K562 (cell line): Measurements from ENCODE around the gene SPINK8. TPM values are rescaled to one million over a fixed set of nuclear protein-coding genes. Genes with fewer than 3 reads are reported as not detected.

Source experiments
- ATAC-seq: fragments of 200-7000 bp; cut with Tn5 transposase; 3 replicates; pipeline ENCODE4 v1.9.1; 2020; ENCODE audit warnings: moderate library complexity
- BruUV-seq: library from RNA; stranded (reverse); fragments of 400-500 nt; replicated peaks from 2 replicates; lab custom pipeline; 2021; lab: Mats Ljungman, UMichigan
- CTCF ChIA-PET: fragments of 300-600 bp; formaldehyde crosslinking; extraction: SDS; loops from one replicate; lab custom pipeline; 2021; ENCODE audit warnings: low intra/inter-chr PET ratio; lab: Yijun Ruan, JAX
- POLR2A ChIA-PET: fragments of 300-600, 350-650 bp; sonication (Branson Sonifier 250); formaldehyde crosslinking; extraction: SDS; loops from one replicate; lab custom pipeline; 2021; ENCODE audit warnings: antibody characterized with exemption, inconsistent platforms; lab: Yijun Ruan, JAX
- DNase-seq, 4 experiments: peaks; one replicate each; pipeline versions ENCODE4 v3.0.0 to v3.0.0-alpha.2; 2011 to 2018; ENCODE audit warnings: low spot score in 3 of 4, mixed read lengths in 3 of 4; ENCODE audit errors: extremely low read depth in 1 of 4
- FAIRE-seq: peaks from 2 replicates; lab custom pipeline; 2011; peaks lifted over from hg19 to GRCh38; lab: Jason Lieb, UNC
- H2AFZ ChIP-seq: 2 replicates; pipeline ENCODE4 v1.6.0; 2011; ENCODE audit warnings: low read depth, low read length, control low read depth, inconsistent platforms
- H3K27ac ChIP-seq: fragments of 200-600 bp; 3 replicates; pipeline ENCODE4 v1.8.0; 2011; ENCODE audit warnings: low read depth, mild to moderate bottlenecking, control low read depth, inconsistent platforms, low read length, moderate library complexity, mixed read lengths; ENCODE audit errors: extremely low read depth
- H3K27me3 ChIP-seq, 2 experiments: fragments of 300-600 bp in 1 of 2; 2 replicates in 1 of 2; 3 replicates in 1 of 2; pipeline versions ENCODE4 v1.6.0 to v1.8.0; 2011; ENCODE audit warnings: inconsistent platforms in 2 of 2, low read length in 2 of 2, mild to moderate bottlenecking in 1 of 2, mixed read lengths in 1 of 2, moderate library complexity in 1 of 2; ENCODE audit not compliant: control insufficient read depth in 2 of 2, insufficient read depth in 2 of 2
- H3K36me3 ChIP-seq: fragments of 300-600 bp; 3 replicates; pipeline ENCODE4 v1.8.0; 2011; ENCODE audit warnings: mild to moderate bottlenecking, low read length, inconsistent platforms; ENCODE audit not compliant: control insufficient read depth, insufficient read depth
- H3K4me1 ChIP-seq, 2 experiments: fragments of 200-600 bp in 1 of 2; replicated peaks in 1 of 2; 2 replicates in 1 of 2; 3 replicates in 1 of 2; pipeline versions ENCODE4 v1.5.1 to v1.8.0; 2011; ENCODE audit warnings: inconsistent platforms in 2 of 2, low read length in 2 of 2, mild to moderate bottlenecking in 1 of 2, mixed read lengths in 1 of 2, moderate library complexity in 1 of 2; ENCODE audit not compliant: control insufficient read depth in 2 of 2, insufficient read depth in 2 of 2
- H3K4me2 ChIP-seq: 2 replicates; pipeline ENCODE4 v1.6.1; 2011; ENCODE audit warnings: low read length, control low read depth, inconsistent platforms, mixed read lengths; ENCODE audit not compliant: insufficient read depth
- H3K4me3 ChIP-seq: fragments of 200-600 bp; sonication (generic), shearing (Covaris generic); 2 replicates; pipeline ENCODE4 v1.5.1; 2016; ENCODE audit warnings: control low read depth, inconsistent platforms
- H3K79me2 ChIP-seq: fragments of 200-600 bp; 3 replicates; pipeline ENCODE4 v1.8.0; 2011; ENCODE audit warnings: low read length, inconsistent platforms; ENCODE audit not compliant: control insufficient read depth, insufficient read depth
- H3K9ac ChIP-seq, 2 experiments: 2 replicates each; pipeline versions ENCODE4 v1.6.0 to v1.6.1; 2011; ENCODE audit warnings: low read depth in 2 of 2, low read length in 2 of 2, control low read depth in 1 of 2, inconsistent platforms in 1 of 2, mild to moderate bottlenecking in 1 of 2, mixed read lengths in 1 of 2; ENCODE audit not compliant: insufficient read depth in 1 of 2
- H3K9me1 ChIP-seq: one replicate; pipeline ENCODE4 v1.6.0; 2011; ENCODE audit warnings: inconsistent platforms, mild to moderate bottlenecking, low read length, moderate library complexity; ENCODE audit not compliant: control insufficient read depth, insufficient read depth
- H3K9me3 ChIP-seq: replicated peaks from 2 replicates; pipeline ENCODE4 v1.5.1; 2011; ENCODE audit warnings: low read depth, low read length, inconsistent platforms; ENCODE audit not compliant: control insufficient read depth, insufficient read depth
- H4K20me1 ChIP-seq: replicated peaks from 2 replicates; pipeline ENCODE4 v1.6.1; 2011; ENCODE audit warnings: low read length, inconsistent platforms, mixed read lengths; ENCODE audit not compliant: control insufficient read depth, insufficient read depth
- ADNP ChIP-seq: fragments of 200-800 bp; sonication (Bioruptor generic); IDR thresholded peaks from 2 replicates; pipeline ENCODE4 v1.6.1; 2016; ENCODE audit warnings: missing genetic modification characterization, missing compliant biosample characterization
- ELF1 ChIP-seq: fragments of 200-800 bp; sonication (Bioruptor generic); IDR thresholded peaks from 2 replicates; pipeline ENCODE4 v1.6.1; 2016; ENCODE audit warnings: missing genetic modification characterization, missing compliant biosample characterization
- FOXK1 ChIP-seq: sonication (generic); formaldehyde crosslinking; IDR thresholded peaks from 2 replicates; pipeline ENCODE4 v1.8.0; 2022; ENCODE audit warnings: missing genetic modification reagents, mild to moderate bottlenecking, borderline replicate concordance
- MCM2 ChIP-seq: fragments of 450-650 bp; IDR thresholded peaks from 2 replicates; pipeline ENCODE4 v1.6.1; 2017; ENCODE audit warnings: low read depth, mild to moderate bottlenecking
- NCOA1 ChIP-seq: fragments of 450-650 bp; IDR thresholded peaks from 2 replicates; pipeline ENCODE4 v1.6.1; 2016; ENCODE audit warnings: low read depth
- NONO ChIP-seq, 2 experiments: fragments of 200-400 bp in 1 of 2; fragments of 450-650 bp in 1 of 2; formaldehyde crosslinking in 1 of 2; IDR thresholded peaks; 2 replicates each; pipeline ENCODE4 v1.6.1; 2017; ENCODE audit warnings: low read depth in 2 of 2, mild to moderate bottlenecking in 2 of 2, moderate library complexity in 2 of 2, low read length in 1 of 2
- SMAD2 ChIP-seq: fragments of 150-350 bp; IDR thresholded peaks from 2 replicates; pipeline ENCODE4 v1.6.1; 2014; ENCODE audit warnings: low read depth, mild to moderate bottlenecking, low read length
- ZNF124 ChIP-seq: sonication (generic); formaldehyde crosslinking; IDR thresholded peaks from 2 replicates; pipeline ENCODE4 v1.8.1; 2022; ENCODE audit warnings: missing genetic modification reagents
- ZNF175 ChIP-seq: fragments of 200-800 bp; sonication (Bioruptor generic); IDR thresholded peaks from 2 replicates; pipeline ENCODE4 v1.6.1; 2016; ENCODE audit warnings: low read depth, mild to moderate bottlenecking, missing genetic modification characterization, missing compliant biosample characterization
- ZNF354B ChIP-seq: fragments of 250-450 bp; sonication (Bioruptor Pico); IDR thresholded peaks from 2 replicates; pipeline ENCODE4 v1.4.0; 2020
- WGBS: fragments of 100-300 bp; shearing (Covaris generic); methylation state at CpG from one replicate; pipeline ENCODE4 v1.1.6; 2016; ENCODE audit warnings: low coverage, mixed read lengths; ENCODE audit not compliant: insufficient coverage; ENCODE audit errors: missing lambda C conversion rate; 5-methylcytosine and 5-hydroxymethylcytosine counted together
- in situ Hi-C: fragments of 300-500 bp; cut with MboI; formaldehyde crosslinking; loops from 4 replicates; pipeline ENCODE4 v1.15.0; 2018; ENCODE audit warnings: inconsistent platforms, mixed read lengths
- intact Hi-C: fragments of 100-400 bp; cut with micrococcal nuclease; formaldehyde crosslinking; loops from 2 replicates; pipeline ENCODE4 v1.14.2; 2022
- polyA plus RNA-seq, 8 experiments: library from polyadenylated mRNA; depleted of rRNA in 4 of 8; stranded (reverse) in 5 of 8; unstranded in 3 of 8; fragments of >200 nt; fragmentation: Nextera tagmentation in 2 of 8; fragmentation: Illumina TruSeq in 1 of 8; extraction: Ambion mirVana in 2 of 8; extraction: Trizol in 1 of 8; gene quantifications; 2 replicates each; pipeline versions ENCODE4 v1.2.1 to v1.2.3, GENCODE V29; 2011 to 2014; ENCODE audit warnings: inconsistent platforms in 1 of 8, missing spikeins in 1 of 8
- total RNA-seq, 7 experiments: library from RNA; depleted of rRNA in 6 of 7; stranded (reverse); fragments of >200 nt in 6 of 7; fragmentation: Illumina TruSeq in 2 of 7; extraction: Trizol in 2 of 7; gene quantifications; 2 replicates each; pipeline versions ENCODE4 v1.2.1 to v1.2.3, GENCODE V29; 2011 to 2021; ENCODE audit warnings: low replicate concordance in 1 of 7
- TF ChIP-seq, protein P1 (sequence below): sonication (generic); formaldehyde crosslinking; IDR thresholded peaks from 2 replicates; pipeline ENCODE4 v1.8.1; 2023; ENCODE audit warnings: mild to moderate bottlenecking, missing genetic modification reagents
- TF ChIP-seq, protein P2 (sequence below), 3 experiments: fragments of 200-800 bp in 1 of 3; sonication (Bioruptor generic) in 1 of 3; sonication (generic) in 1 of 3; formaldehyde crosslinking in 1 of 3; IDR thresholded peaks; 2 replicates each; pipeline versions ENCODE4 v1.6.1 to v1.8.0; 2016 to 2022; ENCODE audit warnings: mild to moderate bottlenecking in 2 of 3, missing compliant biosample characterization in 2 of 3, missing genetic modification characterization in 2 of 3, missing genetic modification reagents in 1 of 3
- TF ChIP-seq, protein P3 (sequence below): sonication (generic); formaldehyde crosslinking; IDR thresholded peaks from 2 replicates; pipeline ENCODE4 v1.5.0; 2020; ENCODE audit warnings: missing genetic modification reagents
- TF ChIP-seq, protein P4 (sequence below): fragments of 450-650 bp; IDR thresholded peaks from 2 replicates; pipeline ENCODE4 v1.7.0; 2016; ENCODE audit warnings: borderline replicate concordance
- TF ChIP-seq, protein P5 (sequence below): fragments of 250-450 bp; sonication (Bioruptor Pico); IDR thresholded peaks from 2 replicates; pipeline ENCODE4 v1.4.0; 2020; ENCODE audit warnings: mild to moderate bottlenecking, moderate library complexity, borderline replicate concordance

Gene SPINK8
- total and polyA plus RNA-seq, 9 of the 15 experiments (the other 6 are each of a cell fraction or from before 2014, with no cell fraction given) = not detected

DNA sequence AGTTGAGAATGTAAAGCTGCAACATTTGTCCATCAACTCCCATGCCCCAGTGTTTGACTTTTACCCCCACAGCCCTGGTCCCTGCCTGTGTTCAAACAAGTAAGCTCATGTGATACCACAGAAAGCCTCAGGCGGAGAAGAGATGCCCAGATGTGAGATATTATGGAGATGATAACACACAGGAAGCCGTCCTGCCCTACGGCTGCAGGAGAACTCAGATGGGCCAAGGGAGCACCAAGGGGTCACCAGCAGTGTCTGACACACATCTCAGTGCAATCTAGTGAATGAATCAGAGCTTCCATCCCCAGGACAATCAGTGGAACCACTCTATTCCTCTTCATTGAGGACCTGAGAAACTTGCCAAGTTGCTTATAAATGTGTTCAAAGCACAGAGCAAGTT lies 14.0 kb upstream of the SPINK8 start:
- ChIA-PET CTCF (no interaction called here), POLR2A (interaction anchor here (0.6 kb wide), 1 partner anchor 1446 kb away, joined by 3 read pairs; no protein-coding TSS in a partner anchor)
- no peak overlapping the region for H3K4me2 ChIP-seq
- no TSS peak for BruUV-seq
- intact Hi-C loops = no loop called here
- H3K79me2 ChIP-seq = no peaks in the 10 kb centered on the region
- peaks cover 0 to 12% of the 10 kb centered on the region in 2 experiments; a peak in 4 of 5 replicates for H3K27me3 ChIP-seq
- H2AFZ ChIP-seq = no peak overlapping the region
- ATAC-seq (no peak), FAIRE-seq (no peak), DNase-seq (no peak)
- H3K36me3 ChIP-seq = no peaks in the 10 kb centered on the region
- no peak overlapping the region for H3K9ac ChIP-seq
- 2% methylated on average over 3 of the region's 3 CpGs for WGBS
- H4K20me1 ChIP-seq = no peaks in the 10 kb centered on the region
- in situ Hi-C loops = no loop called here
- H3K27ac ChIP-seq = no peak overlapping the region
- H3K9me3 ChIP-seq = no peaks in the 10 kb centered on the region
- no peak overlapping the region for H3K4me3 ChIP-seq
- H3K9me1 ChIP-seq = no peaks in the 10 kb centered on the region
- no peaks in the 10 kb centered on the region; a peak in 1 of 5 replicates for H3K4me1 ChIP-seq
- TF ChIP-seq, protein P1, sequence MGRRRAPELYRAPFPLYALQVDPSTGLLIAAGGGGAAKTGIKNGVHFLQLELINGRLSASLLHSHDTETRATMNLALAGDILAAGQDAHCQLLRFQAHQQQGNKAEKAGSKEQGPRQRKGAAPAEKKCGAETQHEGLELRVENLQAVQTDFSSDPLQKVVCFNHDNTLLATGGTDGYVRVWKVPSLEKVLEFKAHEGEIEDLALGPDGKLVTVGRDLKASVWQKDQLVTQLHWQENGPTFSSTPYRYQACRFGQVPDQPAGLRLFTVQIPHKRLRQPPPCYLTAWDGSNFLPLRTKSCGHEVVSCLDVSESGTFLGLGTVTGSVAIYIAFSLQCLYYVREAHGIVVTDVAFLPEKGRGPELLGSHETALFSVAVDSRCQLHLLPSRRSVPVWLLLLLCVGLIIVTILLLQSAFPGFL = no peak
- no peak for TF ChIP-seq NCOA1
- TF ChIP-seq FOXK1 (CRISPR knock-in tag) = no peak
- TF ChIP-seq ELF1 (tag) = no peak
- TF ChIP-seq, protein P2, sequence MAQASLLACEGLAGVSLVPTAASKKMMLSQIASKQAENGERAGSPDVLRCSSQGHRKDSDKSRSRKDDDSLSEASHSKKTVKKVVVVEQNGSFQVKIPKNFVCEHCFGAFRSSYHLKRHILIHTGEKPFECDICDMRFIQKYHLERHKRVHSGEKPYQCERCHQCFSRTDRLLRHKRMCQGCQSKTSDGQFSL (CRISPR knock-in tag; IDR thresholded peaks at IDR 0.05) = no peak
- TF ChIP-seq, protein P2 (tag; IDR thresholded peaks at IDR 0.05) = no peak
- TF ChIP-seq, protein P3, sequence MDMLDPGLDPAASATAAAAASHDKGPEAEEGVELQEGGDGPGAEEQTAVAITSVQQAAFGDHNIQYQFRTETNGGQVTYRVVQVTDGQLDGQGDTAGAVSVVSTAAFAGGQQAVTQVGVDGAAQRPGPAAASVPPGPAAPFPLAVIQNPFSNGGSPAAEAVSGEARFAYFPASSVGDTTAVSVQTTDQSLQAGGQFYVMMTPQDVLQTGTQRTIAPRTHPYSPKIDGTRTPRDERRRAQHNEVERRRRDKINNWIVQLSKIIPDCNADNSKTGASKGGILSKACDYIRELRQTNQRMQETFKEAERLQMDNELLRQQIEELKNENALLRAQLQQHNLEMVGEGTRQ (CRISPR knock-in tag) = no peak
- TF ChIP-seq MCM2 = no peak
- TF ChIP-seq NONO (IDR thresholded peaks at IDR 0.05; ENCODE audit: low read depth in 2 of 2, low read length in 1 of 2) = no peak
- TF ChIP-seq, protein P4, sequence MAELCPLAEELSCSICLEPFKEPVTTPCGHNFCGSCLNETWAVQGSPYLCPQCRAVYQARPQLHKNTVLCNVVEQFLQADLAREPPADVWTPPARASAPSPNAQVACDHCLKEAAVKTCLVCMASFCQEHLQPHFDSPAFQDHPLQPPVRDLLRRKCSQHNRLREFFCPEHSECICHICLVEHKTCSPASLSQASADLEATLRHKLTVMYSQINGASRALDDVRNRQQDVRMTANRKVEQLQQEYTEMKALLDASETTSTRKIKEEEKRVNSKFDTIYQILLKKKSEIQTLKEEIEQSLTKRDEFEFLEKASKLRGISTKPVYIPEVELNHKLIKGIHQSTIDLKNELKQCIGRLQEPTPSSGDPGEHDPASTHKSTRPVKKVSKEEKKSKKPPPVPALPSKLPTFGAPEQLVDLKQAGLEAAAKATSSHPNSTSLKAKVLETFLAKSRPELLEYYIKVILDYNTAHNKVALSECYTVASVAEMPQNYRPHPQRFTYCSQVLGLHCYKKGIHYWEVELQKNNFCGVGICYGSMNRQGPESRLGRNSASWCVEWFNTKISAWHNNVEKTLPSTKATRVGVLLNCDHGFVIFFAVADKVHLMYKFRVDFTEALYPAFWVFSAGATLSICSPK = no peak
- TF ChIP-seq, protein P5, sequence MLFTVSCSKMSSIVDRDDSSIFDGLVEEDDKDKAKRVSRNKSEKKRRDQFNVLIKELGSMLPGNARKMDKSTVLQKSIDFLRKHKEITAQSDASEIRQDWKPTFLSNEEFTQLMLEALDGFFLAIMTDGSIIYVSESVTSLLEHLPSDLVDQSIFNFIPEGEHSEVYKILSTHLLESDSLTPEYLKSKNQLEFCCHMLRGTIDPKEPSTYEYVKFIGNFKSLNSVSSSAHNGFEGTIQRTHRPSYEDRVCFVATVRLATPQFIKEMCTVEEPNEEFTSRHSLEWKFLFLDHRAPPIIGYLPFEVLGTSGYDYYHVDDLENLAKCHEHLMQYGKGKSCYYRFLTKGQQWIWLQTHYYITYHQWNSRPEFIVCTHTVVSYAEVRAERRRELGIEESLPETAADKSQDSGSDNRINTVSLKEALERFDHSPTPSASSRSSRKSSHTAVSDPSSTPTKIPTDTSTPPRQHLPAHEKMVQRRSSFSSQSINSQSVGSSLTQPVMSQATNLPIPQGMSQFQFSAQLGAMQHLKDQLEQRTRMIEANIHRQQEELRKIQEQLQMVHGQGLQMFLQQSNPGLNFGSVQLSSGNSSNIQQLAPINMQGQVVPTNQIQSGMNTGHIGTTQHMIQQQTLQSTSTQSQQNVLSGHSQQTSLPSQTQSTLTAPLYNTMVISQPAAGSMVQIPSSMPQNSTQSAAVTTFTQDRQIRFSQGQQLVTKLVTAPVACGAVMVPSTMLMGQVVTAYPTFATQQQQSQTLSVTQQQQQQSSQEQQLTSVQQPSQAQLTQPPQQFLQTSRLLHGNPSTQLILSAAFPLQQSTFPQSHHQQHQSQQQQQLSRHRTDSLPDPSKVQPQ = no peak
- no peak for TF ChIP-seq ZNF354B
- no peak for TF ChIP-seq ZNF175 (CRISPR knock-in tag)
- no peak for TF ChIP-seq ADNP (tag)
- TF ChIP-seq ZNF124 (CRISPR knock-in tag) = no peak
- TF ChIP-seq SMAD2 = no peak
